ENCODE results near the gene FBXO46. TPM values are rescaled to one million over a fixed set of nuclear protein-coding genes. Genes with fewer than 3 reads are reported as not detected.
A peak's percentile ranks its signal among the peaks of the same experiment; 100 is the strongest.

FBXO46 gene
- total and polyA plus RNA-seq, 2 of the 13 experiments (the other 11 are each of a cell fraction or from before 2014, with no cell fraction given): 6.2 to 6.4 TPM

DNA sequence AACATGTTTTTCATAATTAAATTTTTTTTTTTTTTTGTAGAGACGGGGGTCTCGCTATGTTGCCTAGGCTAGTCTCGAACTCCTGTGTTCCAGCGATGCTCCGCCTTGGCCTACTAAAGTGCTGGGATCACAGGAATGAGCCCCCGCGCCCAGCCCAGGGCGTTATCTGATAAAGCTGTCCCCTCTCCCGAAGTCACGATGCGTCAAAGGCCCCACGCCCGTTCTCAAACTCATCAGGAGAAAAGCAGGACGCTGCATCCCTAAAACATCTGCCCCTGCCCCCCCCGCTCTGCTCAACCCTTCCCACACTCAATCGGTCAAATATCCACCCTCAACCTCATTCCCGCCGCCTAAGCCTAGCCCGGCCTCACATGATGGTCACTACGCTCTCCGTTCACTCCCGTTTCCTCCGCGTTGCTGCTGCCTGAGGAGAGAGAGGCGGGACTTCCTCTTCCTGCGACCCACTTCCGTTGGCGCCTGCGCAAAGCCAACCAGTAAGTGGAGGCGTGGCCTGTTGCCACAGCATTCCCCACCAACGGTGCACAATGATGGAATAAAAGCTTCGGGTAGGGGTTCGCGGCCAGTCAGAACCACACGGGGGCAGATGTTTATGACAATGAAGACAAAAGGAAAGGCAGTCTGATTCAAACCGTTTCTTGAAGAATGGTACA is 39.0 kb downstream of the FBXO46 start, which contains the start of gene SNRPD2 (continued):
- TF ChIP-seq, protein P1, sequence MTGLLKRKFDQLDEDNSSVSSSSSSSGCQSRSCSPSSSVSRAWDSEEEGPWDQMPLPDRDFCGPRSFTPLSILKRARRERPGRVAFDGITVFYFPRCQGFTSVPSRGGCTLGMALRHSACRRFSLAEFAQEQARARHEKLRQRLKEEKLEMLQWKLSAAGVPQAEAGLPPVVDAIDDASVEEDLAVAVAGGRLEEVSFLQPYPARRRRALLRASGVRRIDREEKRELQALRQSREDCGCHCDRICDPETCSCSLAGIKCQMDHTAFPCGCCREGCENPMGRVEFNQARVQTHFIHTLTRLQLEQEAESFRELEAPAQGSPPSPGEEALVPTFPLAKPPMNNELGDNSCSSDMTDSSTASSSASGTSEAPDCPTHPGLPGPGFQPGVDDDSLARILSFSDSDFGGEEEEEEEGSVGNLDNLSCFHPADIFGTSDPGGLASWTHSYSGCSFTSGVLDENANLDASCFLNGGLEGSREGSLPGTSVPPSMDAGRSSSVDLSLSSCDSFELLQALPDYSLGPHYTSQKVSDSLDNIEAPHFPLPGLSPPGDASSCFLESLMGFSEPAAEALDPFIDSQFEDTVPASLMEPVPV (CRISPR knock-in tag; IDR thresholded peaks at IDR 0.05): 0 out of 2 replicates have a peak, but pooled peaks have one; percentile 87
- TF ChIP-seq DNMT1 (CRISPR knock-in tag; IDR thresholded peaks at IDR 0.05) (no peak), CBX5 (CRISPR knock-in tag; IDR thresholded peaks at IDR 0.05; ENCODE audit: borderline replicate concordance) (no peak), ZNF761 (CRISPR knock-in tag; conservative IDR thresholded peaks at IDR 0.05) (peak; percentile 55; the same call in 1 of the 2 replicates), SMAD9 (CRISPR knock-in tag; IDR thresholded peaks at IDR 0.05) (no peak), ELF1 (CRISPR knock-in tag; IDR thresholded peaks at IDR 0.05) (peak; percentile 61; the same call in 1 of the 2 replicates), SCMH1 (CRISPR knock-in tag; IDR thresholded peaks at IDR 0.05; ENCODE audit: borderline replicate concordance) (no peak), ZFYVE20 (CRISPR knock-in tag; IDR thresholded peaks at IDR 0.05; ENCODE audit: borderline replicate concordance, low read depth) (no peak), ZNF782 (CRISPR knock-in tag; IDR thresholded peaks at IDR 0.05; ENCODE audit: borderline replicate concordance) (no peak), ARNT2 (CRISPR knock-in tag; IDR thresholded peaks at IDR 0.05; ENCODE audit: low read depth) (peak; percentile 70; the same call in 1 of the 2 replicates), ZKSCAN1 (IDR thresholded peaks at IDR 0.05; ENCODE audit: low read length) (no peak), HDAC1 (CRISPR knock-in tag; IDR thresholded peaks at IDR 0.05) (peak; percentile 93), RFX5 (IDR thresholded peaks at IDR 0.05; ENCODE audit: low read depth, low read length) (no peak)
- TF ChIP-seq, protein P2, sequence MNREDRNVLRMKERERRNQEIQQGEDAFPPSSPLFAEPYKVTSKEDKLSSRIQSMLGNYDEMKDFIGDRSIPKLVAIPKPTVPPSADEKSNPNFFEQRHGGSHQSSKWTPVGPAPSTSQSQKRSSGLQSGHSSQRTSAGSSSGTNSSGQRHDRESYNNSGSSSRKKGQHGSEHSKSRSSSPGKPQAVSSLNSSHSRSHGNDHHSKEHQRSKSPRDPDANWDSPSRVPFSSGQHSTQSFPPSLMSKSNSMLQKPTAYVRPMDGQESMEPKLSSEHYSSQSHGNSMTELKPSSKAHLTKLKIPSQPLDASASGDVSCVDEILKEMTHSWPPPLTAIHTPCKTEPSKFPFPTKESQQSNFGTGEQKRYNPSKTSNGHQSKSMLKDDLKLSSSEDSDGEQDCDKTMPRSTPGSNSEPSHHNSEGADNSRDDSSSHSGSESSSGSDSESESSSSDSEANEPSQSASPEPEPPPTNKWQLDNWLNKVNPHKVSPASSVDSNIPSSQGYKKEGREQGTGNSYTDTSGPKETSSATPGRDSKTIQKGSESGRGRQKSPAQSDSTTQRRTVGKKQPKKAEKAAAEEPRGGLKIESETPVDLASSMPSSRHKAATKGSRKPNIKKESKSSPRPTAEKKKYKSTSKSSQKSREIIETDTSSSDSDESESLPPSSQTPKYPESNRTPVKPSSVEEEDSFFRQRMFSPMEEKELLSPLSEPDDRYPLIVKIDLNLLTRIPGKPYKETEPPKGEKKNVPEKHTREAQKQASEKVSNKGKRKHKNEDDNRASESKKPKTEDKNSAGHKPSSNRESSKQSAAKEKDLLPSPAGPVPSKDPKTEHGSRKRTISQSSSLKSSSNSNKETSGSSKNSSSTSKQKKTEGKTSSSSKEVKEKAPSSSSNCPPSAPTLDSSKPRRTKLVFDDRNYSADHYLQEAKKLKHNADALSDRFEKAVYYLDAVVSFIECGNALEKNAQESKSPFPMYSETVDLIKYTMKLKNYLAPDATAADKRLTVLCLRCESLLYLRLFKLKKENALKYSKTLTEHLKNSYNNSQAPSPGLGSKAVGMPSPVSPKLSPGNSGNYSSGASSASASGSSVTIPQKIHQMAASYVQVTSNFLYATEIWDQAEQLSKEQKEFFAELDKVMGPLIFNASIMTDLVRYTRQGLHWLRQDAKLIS (CRISPR knock-in tag; IDR thresholded peaks at IDR 0.05): no peak
- TF ChIP-seq, protein P3, sequence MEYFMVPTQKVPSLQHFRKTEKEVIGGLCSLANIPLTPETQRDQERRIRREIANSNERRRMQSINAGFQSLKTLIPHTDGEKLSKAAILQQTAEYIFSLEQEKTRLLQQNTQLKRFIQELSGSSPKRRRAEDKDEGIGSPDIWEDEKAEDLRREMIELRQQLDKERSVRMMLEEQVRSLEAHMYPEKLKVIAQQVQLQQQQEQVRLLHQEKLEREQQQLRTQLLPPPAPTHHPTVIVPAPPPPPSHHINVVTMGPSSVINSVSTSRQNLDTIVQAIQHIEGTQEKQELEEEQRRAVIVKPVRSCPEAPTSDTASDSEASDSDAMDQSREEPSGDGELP (IDR thresholded peaks at IDR 0.05; ENCODE audit: borderline replicate concordance, low read depth): no peak
- TF ChIP-seq, protein P4, sequence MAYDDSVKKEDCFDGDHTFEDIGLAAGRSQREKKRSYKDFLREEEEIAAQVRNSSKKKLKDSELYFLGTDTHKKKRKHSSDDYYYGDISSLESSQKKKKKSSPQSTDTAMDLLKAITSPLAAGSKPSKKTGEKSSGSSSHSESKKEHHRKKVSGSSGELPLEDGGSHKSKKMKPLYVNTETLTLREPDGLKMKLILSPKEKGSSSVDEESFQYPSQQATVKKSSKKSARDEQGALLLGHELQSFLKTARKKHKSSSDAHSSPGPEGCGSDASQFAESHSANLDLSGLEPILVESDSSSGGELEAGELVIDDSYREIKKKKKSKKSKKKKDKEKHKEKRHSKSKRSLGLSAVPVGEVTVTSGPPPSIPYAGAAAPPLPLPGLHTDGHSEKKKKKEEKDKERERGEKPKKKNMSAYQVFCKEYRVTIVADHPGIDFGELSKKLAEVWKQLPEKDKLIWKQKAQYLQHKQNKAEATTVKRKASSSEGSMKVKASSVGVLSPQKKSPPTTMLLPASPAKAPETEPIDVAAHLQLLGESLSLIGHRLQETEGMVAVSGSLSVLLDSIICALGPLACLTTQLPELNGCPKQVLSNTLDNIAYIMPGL (CRISPR knock-in tag; IDR thresholded peaks at IDR 0.05; ENCODE audit: borderline replicate concordance in 1 of 2, low read depth in 1 of 2): peak; percentile 63 to 71; a peak in 3 of 4 replicates
- TF ChIP-seq, protein P5, sequence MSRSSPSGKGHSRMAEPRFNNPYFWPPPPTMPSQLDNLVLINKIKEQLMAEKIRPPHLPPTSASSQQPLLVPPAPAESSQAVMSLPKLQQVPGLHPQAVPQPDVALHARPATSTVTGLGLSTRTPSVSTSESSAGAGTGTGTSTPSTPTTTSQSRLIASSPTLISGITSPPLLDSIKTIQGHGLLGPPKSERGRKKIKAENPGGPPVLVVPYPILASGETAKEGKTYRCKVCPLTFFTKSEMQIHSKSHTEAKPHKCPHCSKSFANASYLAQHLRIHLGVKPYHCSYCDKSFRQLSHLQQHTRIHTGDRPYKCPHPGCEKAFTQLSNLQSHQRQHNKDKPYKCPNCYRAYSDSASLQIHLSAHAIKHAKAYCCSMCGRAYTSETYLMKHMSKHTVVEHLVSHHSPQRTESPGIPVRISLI (CRISPR knock-in tag; IDR thresholded peaks at IDR 0.05; ENCODE audit: borderline replicate concordance): no peak; the same call in 1 of the 2 replicates
